OCI-LY3 (cell line): ENCODE measurements around the gene FGD3.

Experiments
- EZH2phosphoT487 ChIP-seq: fragments of 200-600 bp; shearing (Covaris generic); IDR thresholded peaks from 2 replicates; pipeline ENCODE4 v1.6.1; 2018; ENCODE audit warnings: antibody characterized with exemption, mixed run types, low read depth
- TF ChIP-seq, protein P1 (sequence below): fragments of 200-600, 300-600 bp; sonication (generic); IDR thresholded peaks from 2 replicates; pipeline ENCODE4 v1.5.1; 2014; ENCODE audit warnings: antibody characterized with exemption, low read length, low read depth

DNA sequence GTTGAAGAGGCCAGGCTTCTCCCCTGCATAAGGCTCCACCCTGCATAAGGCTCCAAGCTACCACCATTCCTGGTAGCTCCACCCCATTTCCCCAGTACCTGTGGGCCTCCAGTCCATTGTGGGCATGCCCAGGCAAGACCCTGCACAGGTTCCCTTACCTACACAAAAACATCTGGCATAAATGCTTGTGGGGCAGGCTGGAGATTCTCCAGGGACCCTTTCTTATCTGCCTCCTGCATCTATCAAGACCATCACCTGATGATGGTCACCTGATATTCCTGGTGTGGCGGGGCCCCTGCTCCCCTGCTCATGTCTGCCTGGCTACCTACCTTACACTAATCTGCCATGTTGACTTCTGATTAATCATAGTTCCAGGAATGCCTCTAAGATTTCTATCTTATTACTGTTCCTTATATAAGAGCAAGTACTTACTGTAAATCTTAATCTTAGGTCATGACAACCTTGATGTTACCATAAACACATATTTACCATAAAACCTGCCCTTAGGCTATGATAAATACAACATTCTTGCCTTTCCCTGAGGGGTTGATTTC is 41.0 kb downstream of the FGD3 start:
- TF ChIP-seq, protein P1, sequence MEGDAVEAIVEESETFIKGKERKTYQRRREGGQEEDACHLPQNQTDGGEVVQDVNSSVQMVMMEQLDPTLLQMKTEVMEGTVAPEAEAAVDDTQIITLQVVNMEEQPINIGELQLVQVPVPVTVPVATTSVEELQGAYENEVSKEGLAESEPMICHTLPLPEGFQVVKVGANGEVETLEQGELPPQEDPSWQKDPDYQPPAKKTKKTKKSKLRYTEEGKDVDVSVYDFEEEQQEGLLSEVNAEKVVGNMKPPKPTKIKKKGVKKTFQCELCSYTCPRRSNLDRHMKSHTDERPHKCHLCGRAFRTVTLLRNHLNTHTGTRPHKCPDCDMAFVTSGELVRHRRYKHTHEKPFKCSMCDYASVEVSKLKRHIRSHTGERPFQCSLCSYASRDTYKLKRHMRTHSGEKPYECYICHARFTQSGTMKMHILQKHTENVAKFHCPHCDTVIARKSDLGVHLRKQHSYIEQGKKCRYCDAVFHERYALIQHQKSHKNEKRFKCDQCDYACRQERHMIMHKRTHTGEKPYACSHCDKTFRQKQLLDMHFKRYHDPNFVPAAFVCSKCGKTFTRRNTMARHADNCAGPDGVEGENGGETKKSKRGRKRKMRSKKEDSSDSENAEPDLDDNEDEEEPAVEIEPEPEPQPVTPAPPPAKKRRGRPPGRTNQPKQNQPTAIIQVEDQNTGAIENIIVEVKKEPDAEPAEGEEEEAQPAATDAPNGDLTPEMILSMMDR: no peak
- TF ChIP-seq EZH2phosphoT487: no peak
